GM12878 (cell line): ENCODE data around the gene DNAAF1. TPM values are rescaled to one million over a fixed set of nuclear protein-coding genes. Genes with fewer than 3 reads are reported as not detected.

Source experiments
- ATAC-seq: fragments of 200-7000 bp; cut with Tn5 transposase; 3 replicates; pipeline ENCODE4 v1.9.1; 2020; ENCODE audit warnings: mild to moderate bottlenecking, moderate library complexity
- BruUV-seq: library from RNA; stranded (reverse); fragments of 400-500 nt; replicated peaks from 2 replicates; lab custom pipeline; 2021; lab: Mats Ljungman, UMichigan
- CTCF ChIA-PET: fragments of 300-600 bp; sonication (Branson Sonifier 250); formaldehyde crosslinking; extraction: SDS; loops from one replicate; lab custom pipeline; 2021; ENCODE audit warnings: inconsistent platforms; lab: Yijun Ruan, JAX
- POLR2A ChIA-PET: fragments of 350-600 bp; formaldehyde crosslinking; extraction: SDS; loops from one replicate; lab custom pipeline; 2021; ENCODE audit warnings: inconsistent platforms; lab: Charles Lee
- RAD21 ChIA-PET: fragments of 300-600 bp; sonication (Branson Sonifier 250); formaldehyde crosslinking; loops from one replicate; lab custom pipeline; 2023; ENCODE audit warnings: antibody characterized with exemption; ENCODE audit not compliant: unreplicated experiment; lab: Charles Lee
- SMC1A ChIA-PET: fragments of 300-600 bp; sonication (Branson Sonifier 250); formaldehyde crosslinking; loops from one replicate; lab custom pipeline; 2023; ENCODE audit not compliant: unreplicated experiment, uncharacterized antibody; lab: Charles Lee
- DNase-seq: peaks from one replicate; pipeline ENCODE4 v3.0.0-alpha.2; 2011; ENCODE audit warnings: low read depth, low spot score
- FAIRE-seq: peaks from 3 replicates; lab custom pipeline; 2011; peaks lifted over from hg19 to GRCh38; lab: Jason Lieb, UNC
- H2AFZ ChIP-seq: 2 replicates; pipeline ENCODE4 v1.6.0; 2011; ENCODE audit warnings: low read depth, low read length, control low read depth; ENCODE audit not compliant: control insufficient read depth
- H3K27ac ChIP-seq: 2 replicates; pipeline ENCODE4 v1.5.1; 2011; ENCODE audit warnings: control low read depth; ENCODE audit not compliant: control insufficient read depth, insufficient read depth
- H3K27me3 ChIP-seq, 2 experiments: replicated peaks in 1 of 2; 2 replicates each; pipeline versions ENCODE4 v1.6.0 to v1.6.1; 2011; ENCODE audit warnings: low read length in 1 of 2; ENCODE audit not compliant: control insufficient read depth in 2 of 2, insufficient read depth in 2 of 2
- H3K36me3 ChIP-seq, 2 experiments: 2 replicates each; pipeline ENCODE4 v1.5.1; 2011; ENCODE audit warnings: low read length in 1 of 2; ENCODE audit not compliant: control insufficient read depth in 2 of 2, insufficient read depth in 2 of 2
- H3K4me1 ChIP-seq: 2 replicates; pipeline ENCODE4 v1.6.1; 2011; ENCODE audit warnings: mild to moderate bottlenecking, low read length, moderate library complexity, mixed read lengths; ENCODE audit not compliant: control insufficient read depth, insufficient read depth
- H3K4me2 ChIP-seq: 2 replicates; pipeline ENCODE4 v1.6.0; 2011; ENCODE audit warnings: control low read depth; ENCODE audit not compliant: control insufficient read depth, insufficient read depth
- H3K4me3 ChIP-seq: fragments of 200-600 bp; sonication (generic); 2 replicates; pipeline ENCODE4 v1.5.1; 2016
- H3K79me2 ChIP-seq: 2 replicates; pipeline ENCODE4 v1.6.0; 2011; ENCODE audit warnings: low read length; ENCODE audit not compliant: control insufficient read depth, insufficient read depth
- H3K9ac ChIP-seq: 2 replicates; pipeline ENCODE4 v1.8.0; 2011; ENCODE audit warnings: low read length, control low read depth, mixed read lengths; ENCODE audit not compliant: control insufficient read depth, insufficient read depth
- H3K9me3 ChIP-seq: replicated peaks from 3 replicates; pipeline ENCODE4 v1.5.1; 2011; ENCODE audit warnings: mild to moderate bottlenecking, low read length; ENCODE audit not compliant: control insufficient read depth, insufficient read depth
- H4K20me1 ChIP-seq: 2 replicates; pipeline ENCODE4 v1.6.0; 2011; ENCODE audit not compliant: control insufficient read depth, insufficient read depth
- CUX1 ChIP-seq: IDR thresholded peaks from 2 replicates; pipeline ENCODE4 v1.6.1; 2012; ENCODE audit warnings: improper control_type of control experiment, low read depth, low read length; ENCODE audit not compliant: insufficient replicate concordance
- ETV6 ChIP-seq, 2 experiments: fragments of 450-650 bp in 1 of 2; IDR thresholded peaks in 1 of 2; conservative IDR thresholded peaks in 1 of 2; 2 replicates each; pipeline ENCODE4 v1.6.1; 2014; ENCODE audit warnings: antibody characterized with exemption in 1 of 2, borderline replicate concordance in 1 of 2, low read depth in 1 of 2, mild to moderate bottlenecking in 1 of 2, moderate library complexity in 1 of 2
- EZH2 ChIP-seq: IDR thresholded peaks from 2 replicates; pipeline ENCODE4 v1.6.1; 2012; ENCODE audit warnings: low read depth, mild to moderate bottlenecking, control low read depth, inconsistent platforms, low read length, borderline replicate concordance; ENCODE audit not compliant: control insufficient read depth
- LARP7 ChIP-seq: fragments of 450-650 bp; IDR thresholded peaks from 2 replicates; pipeline ENCODE4 v1.6.1; 2017; ENCODE audit warnings: mild to moderate bottlenecking
- MXI1 ChIP-seq: fragments of 150-350 bp; IDR thresholded peaks from 2 replicates; pipeline ENCODE4 v1.6.1; 2011; ENCODE audit warnings: low read depth, mild to moderate bottlenecking, inconsistent platforms, low read length, improper control_type of control experiment
- NFXL1 ChIP-seq: fragments of 450-650 bp; IDR thresholded peaks from 2 replicates; pipeline ENCODE4 v1.6.1; 2017; ENCODE audit warnings: antibody characterized with exemption, mild to moderate bottlenecking, borderline replicate concordance
- NR2C2 ChIP-seq: IDR thresholded peaks from 2 replicates; pipeline ENCODE4 v1.6.1; 2011; ENCODE audit warnings: borderline replicate concordance, low read depth; ENCODE audit not compliant: control insufficient read depth, insufficient read length
- RAD51 ChIP-seq: fragments of 450-650 bp; IDR thresholded peaks from 2 replicates; pipeline ENCODE4 v1.6.1; 2016; ENCODE audit warnings: moderate library complexity, mild to moderate bottlenecking, inconsistent platforms
- SIX5 ChIP-seq: IDR thresholded peaks from 2 replicates; pipeline ENCODE4 v1.6.1; 2011; ENCODE audit warnings: mild to moderate bottlenecking, low read depth, low read length, moderate library complexity; ENCODE audit not compliant: severe bottlenecking
- TAF1 ChIP-seq: IDR thresholded peaks from 2 replicates; pipeline ENCODE4 v1.6.1; 2011; ENCODE audit warnings: mild to moderate bottlenecking, low read depth, low read length, borderline replicate concordance
- TCF12 ChIP-seq: IDR thresholded peaks from 2 replicates; pipeline ENCODE4 v1.6.1; 2011; ENCODE audit warnings: low read depth, mild to moderate bottlenecking, low read length
- ZBED1 ChIP-seq: IDR thresholded peaks from 2 replicates; pipeline ENCODE4 v1.6.1; 2016; ENCODE audit warnings: borderline replicate concordance
- ZNF207 ChIP-seq: fragments of 450-650 bp; IDR thresholded peaks from 2 replicates; pipeline ENCODE4 v1.6.1; 2014; ENCODE audit warnings: antibody characterized with exemption, mild to moderate bottlenecking, borderline replicate concordance
- WGBS: methylation state at CpG from one replicate; pipeline ENCODE4 v1.1.6; 2016; ENCODE audit warnings: low lambda C conversion rate; ENCODE audit not compliant: insufficient replicate concordance, insufficient coverage; ENCODE audit errors: missing lambda C conversion rate; 5-methylcytosine and 5-hydroxymethylcytosine counted together
- in situ Hi-C: fragments of 300-500 bp; cut with MboI; formaldehyde crosslinking; loops from 9 replicates; pipeline ENCODE4 v1.14.3; 2018; ENCODE audit warnings: mixed read lengths
- intact Hi-C: fragments of 100-400 bp; cut with micrococcal nuclease; formaldehyde crosslinking; loops from one replicate; pipeline ENCODE4 v1.14.2; 2022; ENCODE audit not compliant: unreplicated experiment
- polyA plus RNA-seq, 11 experiments: library from polyadenylated mRNA; depleted of rRNA in 4 of 11; unstranded in 6 of 11; stranded (reverse) in 5 of 11; fragments of >200 nt; fragmentation: Nextera tagmentation in 4 of 11; fragmentation: Illumina TruSeq in 1 of 11; extraction: Ambion mirVana in 4 of 11; extraction: Trizol in 1 of 11; gene quantifications; 1 replicate in 1 of 11; 2 replicates in 10 of 11; pipeline versions ENCODE4 v1.2.1 to v1.2.3, GENCODE V29; 2011 to 2016; ENCODE audit warnings: inconsistent platforms in 2 of 11, missing spikeins in 2 of 11, low read depth in 1 of 11
- total RNA-seq, 4 experiments: library from RNA; depleted of rRNA in 3 of 4; stranded (reverse); fragments of >200 nt in 3 of 4; fragmentation: Illumina TruSeq in 1 of 4; extraction: Trizol in 1 of 4; gene quantifications; 2 replicates each; pipeline versions ENCODE4 v1.2.1 to v1.2.3, GENCODE V29; 2013 to 2021

Gene DNAAF1
- total and polyA plus RNA-seq, 10 of the 15 experiments (the other 5 are each of a cell fraction or from before 2014, with no cell fraction given): 0.02 to 0.76 (median 0.08) TPM; not detected in 6

DNA sequence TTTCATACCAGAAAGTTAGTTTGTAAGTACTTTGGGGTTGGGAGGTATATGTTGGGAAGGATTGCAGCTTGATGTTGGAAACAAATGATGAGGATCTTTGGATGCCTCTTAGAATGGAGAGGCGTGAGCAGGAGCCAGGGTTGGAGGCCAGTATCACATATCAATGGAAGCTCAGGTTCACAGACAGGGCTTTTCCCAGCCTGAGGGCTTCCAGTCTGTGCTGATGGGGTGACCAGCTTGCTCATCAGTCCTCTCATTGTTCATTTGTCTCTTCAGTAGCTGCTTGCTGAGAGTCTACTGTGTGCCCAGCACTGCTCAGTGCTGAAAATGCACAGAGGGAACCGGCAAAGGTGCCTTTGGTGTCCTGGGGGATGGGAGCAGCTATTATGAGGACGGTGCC, 5.8 kb downstream of the DNAAF1 start:
- Histone ChIP-seq H3K4me3 (no peak overlapping the region), H3K4me1 (no peaks in the 10 kb centered on the region), H3K36me3 (no peaks in the 10 kb centered on the region), H3K9me3 (no peaks in the 10 kb centered on the region), H3K27me3 (no peaks in the 10 kb centered on the region), H3K4me2 (no peak overlapping the region), H3K27ac (no peak overlapping the region), H3K79me2 (no peaks in the 10 kb centered on the region), H4K20me1 (no peaks in the 10 kb centered on the region), H2AFZ (no peak overlapping the region), H3K9ac (no peak overlapping the region)
- ChIA-PET SMC1A (no interaction called here), POLR2A (no interaction called here), CTCF (no interaction called here), RAD21 (no interaction called here)
- in situ Hi-C loops (no loop called here), intact Hi-C loops (no loop called here)
- DNase-seq (no peak), FAIRE-seq (no peak), ATAC-seq (no peak)
- no TSS peak for BruUV-seq
- TF ChIP-seq TAF1: no peak
- no peak for TF ChIP-seq RAD51
- TF ChIP-seq TCF12: no peak
- TF ChIP-seq MXI1: no peak
- TF ChIP-seq NR2C2: no peak
- no peak for TF ChIP-seq NFXL1
- TF ChIP-seq SIX5: no peak
- TF ChIP-seq EZH2: no peak
- WGBS: 44% methylated on average over 3 of the region's 3 CpGs

GRCh38 chr16:84153660-84154214, 8.6 kb downstream of the DNAAF1 start:
- WGBS: 36% methylated on average over 8 of the region's 8 CpGs
- Histone ChIP-seq H3K36me3 (no peaks in the 10 kb centered on the region), H3K4me1 (no peaks in the 10 kb centered on the region), H3K4me3 (no peak overlapping the region), H3K27me3 (no peaks in the 10 kb centered on the region), H3K4me2 (no peak overlapping the region), H3K9ac (no peak overlapping the region), H3K79me2 (no peaks in the 10 kb centered on the region), H4K20me1 (no peaks in the 10 kb centered on the region), H3K9me3 (no peaks in the 10 kb centered on the region), H3K27ac (no peak overlapping the region), H2AFZ (no peak overlapping the region)
- ChIA-PET RAD21 (no interaction called here), SMC1A (no interaction called here), CTCF (interaction anchor here (1.9 kb wide), 1 partner anchor 33 kb away, joined by 4 read pairs; the partner anchor contains the start of gene TAF1C), POLR2A (no interaction called here)
- ATAC-seq (no peak), DNase-seq (no peak), FAIRE-seq (no peak)
- no TSS peak for BruUV-seq
- intact Hi-C loops (no loop called here), in situ Hi-C loops (no loop called here)
- TF ChIP-seq CUX1 (no peak), ZBED1 (no peak), EZH2 (no peak), ETV6 (conservative IDR thresholded peaks at IDR 0.05 in 1 of 2, IDR thresholded peaks at IDR 0.05 in 1 of 2; ENCODE audit: borderline replicate concordance in 1 of 2, low read depth in 1 of 2) (no peak), LARP7 (no peak), ZNF207 (no peak)
